Spleen (tissue), 11 donors: ENCODE data around the gene AGPAT2. TPM values are rescaled to one million over a fixed set of nuclear protein-coding genes. Genes with fewer than 3 reads are reported as not detected.
A peak's percentile ranks its signal among the peaks of the same experiment; 100 is the strongest.

ENCODE experiments used
- DNase-seq: peaks from one replicate; pipeline ENCODE4 v3.0.0-alpha.2; 2020
- H3K27ac ChIP-seq, 8 donors: fragments of 200-600 bp; sonication (generic) in 7 of 8; 1 replicate in 4 of 8; 2 replicates in 4 of 8; pipeline versions ENCODE4 v1.5.0 to v1.8.0; 2016 to 2021; ENCODE audit warnings: inconsistent platforms in 4 of 8, mild to moderate bottlenecking in 4 of 8, moderate library complexity in 1 of 8
- H3K27me3 ChIP-seq, 7 donors: fragments of 200-600 bp; sonication (generic) in 6 of 7; replicated peaks in 1 of 7; 1 replicate in 4 of 7; 2 replicates in 3 of 7; pipeline versions ENCODE4 v1.5.0 to v1.8.0; 2016 to 2021; ENCODE audit warnings: inconsistent platforms in 3 of 7, mild to moderate bottlenecking in 1 of 7
- H3K36me3 ChIP-seq, 6 donors: fragments of 200-600 bp; sonication (generic) in 5 of 6; 1 replicate in 4 of 6; 2 replicates in 2 of 6; pipeline versions ENCODE4 v1.5.0 to v1.8.0; 2016 to 2021; ENCODE audit warnings: inconsistent platforms in 2 of 6
- H3K4me1 ChIP-seq, 6 donors: fragments of 200-600 bp; sonication (generic) in 5 of 6; 1 replicate in 3 of 6; 2 replicates in 3 of 6; pipeline versions ENCODE4 v1.5.0 to v1.8.0; 2016 to 2021; ENCODE audit warnings: inconsistent platforms in 3 of 6
- H3K4me3 ChIP-seq, 8 donors: fragments of 200-600 bp; sonication (generic) in 7 of 8; 1 replicate in 4 of 8; 2 replicates in 4 of 8; pipeline versions ENCODE4 v1.5.0 to v1.8.0; 2016 to 2021; ENCODE audit warnings: inconsistent platforms in 4 of 8, mild to moderate bottlenecking in 4 of 8, moderate library complexity in 2 of 8
- H3K9me3 ChIP-seq, 8 donors: fragments of 200-600 bp; sonication (generic) in 7 of 8; 1 replicate in 4 of 8; 2 replicates in 4 of 8; pipeline versions ENCODE4 v1.5.0 to v1.8.0; 2016 to 2021; ENCODE audit warnings: inconsistent platforms in 4 of 8
- POLR2A ChIP-seq, 3 donors: fragments of 450-650 bp; IDR thresholded peaks; one replicate each; pipeline ENCODE4 v1.5.1; 2017; ENCODE audit warnings: antibody characterized with exemption in 3 of 3, mild to moderate bottlenecking in 1 of 3
- POLR2AphosphoS5 ChIP-seq, 3 donors: sonication (generic); formaldehyde crosslinking; IDR thresholded peaks; one replicate each; pipeline ENCODE4 v1.5.1; 2017; ENCODE audit warnings: antibody characterized with exemption in 3 of 3
- WGBS, 5 donors: extraction: QIAGEN DNeasy Blood & Tissue Kit in 3 of 5; methylation state at CpG; one replicate each; pipeline versions ENCODE4 v1.1.5 to v1.1.7; 2013 to 2018; 5-methylcytosine and 5-hydroxymethylcytosine counted together
- intact Hi-C: fragments of 100-400 bp; cut with DNase I; formaldehyde crosslinking; loops from one replicate; pipeline ENCODE4 v1.15.0; 2023; ENCODE audit warnings: low total_unique reads
- polyA plus RNA-seq, 3 donors: library from polyadenylated mRNA; stranded (reverse); fragments of 200-250 nt; gene quantifications; one replicate each; pipeline ENCODE4 v1.2.1, GENCODE V29; 2013
- total RNA-seq, 7 donors: library from RNA; depleted of rRNA in 3 of 7; stranded (reverse); fragments of >200 nt in 3 of 7; fragmentation: NEBNext Ultra II Directional in 4 of 7; extraction: Animal tissue kit (Norgen Biotek cat#: 25700) in 4 of 7; gene quantifications; one replicate each; pipeline versions ENCODE4 v1.1.0 to v1.2.1, GENCODE V29; 2016 to 2021
- TF ChIP-seq, protein P1 (sequence below), 11 experiments: fragments of 200-600 bp in 7 of 11; fragments of 450-650 bp in 4 of 11; sonication (generic) in 4 of 11; IDR thresholded peaks in 8 of 11; conservative IDR thresholded peaks in 3 of 11; 1 replicate in 7 of 11; 2 replicates in 4 of 11; pipeline versions ENCODE4 v1.4.0 to v1.8.0; 2016 to 2021; ENCODE audit warnings: antibody characterized with exemption in 11 of 11, inconsistent platforms in 4 of 11, mild to moderate bottlenecking in 1 of 11
- donor health status: healthy with polysubstance abuse.
- donor health status: DM: no; HTN: no; CAD: no; lungs with moderate emphysema.
- donor health status: DM: no; HTN: no; CAD: no.
- donor health status: Bipolar disorder and iron deficiency.
- donor health status: healthy.
- donor health status: DM: no; HTN: no; CAD: no.
- donor health status: DM: yes; HTN: yes; CAD: no.

Gene AGPAT2
- total and polyA plus RNA-seq, 10 donors, result 26.9 to 47.7 (median 38.3) TPM

DNA sequence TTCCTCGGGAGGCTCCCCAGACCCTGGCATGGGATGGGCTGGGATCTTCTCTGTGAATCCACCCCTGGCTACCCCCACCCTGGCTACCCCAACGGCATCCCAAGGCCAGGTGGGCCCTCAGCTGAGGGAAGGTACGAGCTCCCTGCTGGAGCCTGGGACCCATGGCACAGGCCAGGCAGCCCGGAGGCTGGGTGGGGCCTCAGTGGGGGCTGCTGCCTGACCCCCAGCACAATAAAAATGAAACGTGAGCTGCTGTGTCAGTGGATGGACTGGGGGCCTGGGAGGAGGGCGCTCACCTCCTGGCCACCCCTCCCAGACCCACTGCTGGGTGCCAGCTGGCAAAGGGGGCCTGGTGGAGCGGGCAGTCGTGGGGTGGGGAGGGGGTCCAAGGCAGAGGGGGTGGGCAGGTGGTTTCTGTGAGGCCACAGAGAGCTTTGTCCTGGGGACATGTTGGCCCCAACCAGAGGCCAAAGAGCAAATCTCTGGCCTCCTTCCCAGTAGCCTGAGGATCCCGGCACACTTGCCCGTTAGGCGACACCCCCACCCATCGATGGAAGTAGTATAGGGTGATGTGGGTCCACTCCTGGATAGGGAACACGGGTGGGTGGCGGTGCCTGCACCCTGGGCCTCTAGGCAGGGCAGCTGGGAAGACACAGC is 14.7 kb downstream of the AGPAT2 start:
- Histone ChIP-seq H3K4me3 (peak overlapping the region in 1 of 8 donors; percentile 81), H3K9me3 (no peaks in the 10 kb centered on the region), H3K27me3 (peaks cover 0 to 30% (median 0%) of the 10 kb centered on the region in 7 donors), H3K4me1 (peaks cover 0 to 69% (median 27%) of the 10 kb centered on the region in 6 donors), H3K36me3 (peaks cover 0 to 95% (median 37%) of the 10 kb centered on the region in 6 donors), H3K27ac (peak overlapping the region in 5 of 8 donors; percentile 2 to 48 (median 38))
- DNase-seq, result no peak
- intact Hi-C loops, result no loop called here
- no peak for TF ChIP-seq POLR2A (IDR thresholded peaks at IDR 0.05)
- peak; percentile 5 to 59 (median 8) for TF ChIP-seq POLR2AphosphoS5 (IDR thresholded peaks at IDR 0.05)
- TF ChIP-seq, protein P1, sequence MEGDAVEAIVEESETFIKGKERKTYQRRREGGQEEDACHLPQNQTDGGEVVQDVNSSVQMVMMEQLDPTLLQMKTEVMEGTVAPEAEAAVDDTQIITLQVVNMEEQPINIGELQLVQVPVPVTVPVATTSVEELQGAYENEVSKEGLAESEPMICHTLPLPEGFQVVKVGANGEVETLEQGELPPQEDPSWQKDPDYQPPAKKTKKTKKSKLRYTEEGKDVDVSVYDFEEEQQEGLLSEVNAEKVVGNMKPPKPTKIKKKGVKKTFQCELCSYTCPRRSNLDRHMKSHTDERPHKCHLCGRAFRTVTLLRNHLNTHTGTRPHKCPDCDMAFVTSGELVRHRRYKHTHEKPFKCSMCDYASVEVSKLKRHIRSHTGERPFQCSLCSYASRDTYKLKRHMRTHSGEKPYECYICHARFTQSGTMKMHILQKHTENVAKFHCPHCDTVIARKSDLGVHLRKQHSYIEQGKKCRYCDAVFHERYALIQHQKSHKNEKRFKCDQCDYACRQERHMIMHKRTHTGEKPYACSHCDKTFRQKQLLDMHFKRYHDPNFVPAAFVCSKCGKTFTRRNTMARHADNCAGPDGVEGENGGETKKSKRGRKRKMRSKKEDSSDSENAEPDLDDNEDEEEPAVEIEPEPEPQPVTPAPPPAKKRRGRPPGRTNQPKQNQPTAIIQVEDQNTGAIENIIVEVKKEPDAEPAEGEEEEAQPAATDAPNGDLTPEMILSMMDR (IDR thresholded peaks at IDR 0.05 in 8 of 11, conservative IDR thresholded peaks at IDR 0.05 in 3 of 11), result no peak
- WGBS, 5 donors, result 62 to 72% (median 66%) methylated on average over 7 to 14 of the region's 14 CpGs

DNA sequence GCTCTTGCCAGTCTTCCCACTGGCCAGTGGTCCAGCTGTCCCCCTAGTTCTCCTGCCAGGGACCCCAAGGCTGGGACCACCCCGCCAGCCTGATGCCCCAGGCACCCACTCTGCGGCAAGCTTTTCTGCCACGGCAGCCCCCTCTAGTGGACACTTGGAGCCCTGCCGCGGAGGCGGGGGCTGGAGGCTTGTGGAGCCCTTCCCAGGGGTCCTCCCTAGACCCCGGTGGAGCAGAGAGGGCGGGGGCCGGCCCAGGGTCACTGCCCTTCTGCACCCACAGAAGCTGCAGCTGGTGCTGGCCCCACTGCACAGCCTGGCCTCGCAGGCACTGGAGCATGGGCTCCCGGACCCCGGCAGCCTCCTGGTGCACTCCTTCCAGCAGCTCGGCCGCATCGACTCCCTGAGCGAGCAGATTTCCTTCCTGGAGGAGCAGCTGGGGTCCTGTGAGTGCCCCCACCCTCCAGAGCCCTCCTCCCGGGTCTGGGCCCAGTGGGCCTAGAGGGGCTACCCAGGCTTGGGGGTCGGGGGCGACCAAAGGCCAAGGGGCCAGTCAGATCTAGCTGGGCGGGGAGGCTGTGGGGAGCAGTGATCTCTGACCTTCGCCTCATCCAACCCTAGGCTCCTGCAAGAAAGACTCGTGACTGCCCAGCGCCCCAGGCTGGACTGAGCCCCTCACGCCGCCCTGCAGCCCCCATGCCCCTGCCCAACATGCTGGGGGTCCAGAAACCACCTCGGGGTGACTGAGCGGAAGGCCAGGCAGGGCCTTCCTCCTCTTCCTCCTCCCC is 15.4 kb downstream of the AGPAT2 start:
- H3K9me3 ChIP-seq, result no peaks in the 10 kb centered on the region
- intact Hi-C loops, result no loop called here
- peaks cover 0 to 37% (median 4%) of the 10 kb centered on the region in 7 donors for H3K27me3 ChIP-seq
- peak overlapping the region in 5 of 8 donors; percentile 2 to 48 (median 38) for H3K27ac ChIP-seq
- WGBS, 5 donors, result 46 to 66% (median 54%) methylated on average over 9 to 27 of the region's 27 CpGs
- H3K4me1 ChIP-seq, result peaks cover 0 to 69% (median 27%) of the 10 kb centered on the region in 6 donors
- DNase-seq, result no peak
- TF ChIP-seq, protein P1 (IDR thresholded peaks at IDR 0.05 in 8 of 11, conservative IDR thresholded peaks at IDR 0.05 in 3 of 11), result peak; percentile 49 to 92 (median 82)
- TF ChIP-seq POLR2A (IDR thresholded peaks at IDR 0.05), result no peak
- peak; percentile 51 to 75 (median 68) for TF ChIP-seq POLR2AphosphoS5 (IDR thresholded peaks at IDR 0.05)
- H3K4me3 ChIP-seq, result peak overlapping the region in 2 of 8 donors; percentile 6 to 81
- H3K36me3 ChIP-seq, result peaks cover 0 to 95% (median 33%) of the 10 kb centered on the region in 6 donors

DNA sequence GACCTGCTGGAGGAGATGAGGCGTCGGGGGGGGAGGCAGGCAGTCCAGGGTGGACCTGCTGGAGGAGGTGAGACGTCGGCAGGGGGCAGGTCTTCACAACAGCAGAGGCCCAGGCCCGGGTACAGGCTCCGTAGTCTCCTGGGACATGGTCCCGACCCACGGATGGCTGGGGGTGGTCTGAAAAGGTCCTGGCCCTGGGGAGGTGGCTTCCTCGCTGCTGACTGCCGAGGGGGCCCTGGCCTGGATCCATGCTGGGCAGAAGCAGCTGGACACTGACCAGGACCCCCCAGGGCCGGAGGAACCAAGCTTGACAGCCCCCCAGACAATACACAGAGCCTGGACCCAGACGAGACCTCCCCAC is 16.0 kb downstream of the AGPAT2 start:
- Histone ChIP-seq H3K4me1 (peaks cover 0 to 69% (median 31%) of the 10 kb centered on the region in 6 donors), H3K4me3 (peak overlapping the region in 2 of 8 donors; percentile 6 to 81), H3K27me3 (peaks cover 0 to 44% (median 5%) of the 10 kb centered on the region in 7 donors), H3K36me3 (peaks cover 0 to 94% (median 27%) of the 10 kb centered on the region in 6 donors), H3K27ac (peak overlapping the region in 4 of 8 donors; percentile 2 to 45 (median 36)), H3K9me3 (no peaks in the 10 kb centered on the region)
- WGBS, 5 donors, result 51 to 63% (median 61%) methylated on average over 10 to 12 of the region's 12 CpGs
- no peak for DNase-seq
- TF ChIP-seq, protein P1 (IDR thresholded peaks at IDR 0.05 in 8 of 11, conservative IDR thresholded peaks at IDR 0.05 in 3 of 11), result no peak
- no peak for TF ChIP-seq POLR2AphosphoS5 (IDR thresholded peaks at IDR 0.05)
- no peak for TF ChIP-seq POLR2A (IDR thresholded peaks at IDR 0.05)
- intact Hi-C loops, result no loop called here
